Activated CD8-positive, alpha-beta memory T cell treated with anti-CD3 and anti-CD28 coated beads, Interleukin-2, amount 50 U/mL, for 1 hour (primary cell): ENCODE measurements around the gene WWC1.
"Not testable (repeated sequence)": the region's sequence is repeated elsewhere in the genome, so short reads cannot be mapped to it uniquely, and the experiment has no call there.

Source experiments
- DNase-seq: peaks from one replicate; pipeline ENCODE4 v3.0.0-alpha.2; 2020; ENCODE audit errors: extremely low read depth

WWC1 gene

DNA sequence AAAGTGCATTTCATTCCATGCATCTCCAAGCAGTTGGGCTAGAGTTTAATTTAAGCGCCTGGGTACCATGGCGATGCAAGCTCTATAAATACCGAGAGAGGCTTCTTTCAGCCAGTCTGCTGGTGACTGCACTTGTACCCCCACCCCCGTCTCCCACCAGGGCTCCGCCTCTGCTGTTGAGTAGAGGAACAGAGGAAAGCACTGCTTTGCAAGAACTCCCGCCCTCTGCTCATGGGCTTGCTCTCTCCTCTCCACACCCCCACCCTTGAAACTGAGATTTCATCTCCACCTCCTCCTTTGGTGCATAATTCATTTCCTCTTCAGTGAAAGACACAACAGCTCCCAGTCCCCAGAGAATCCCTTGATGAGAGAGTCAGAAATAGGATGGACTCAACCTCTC, 5.1 kb upstream of the WWC1 start:
- no peak for DNase-seq

DNA sequence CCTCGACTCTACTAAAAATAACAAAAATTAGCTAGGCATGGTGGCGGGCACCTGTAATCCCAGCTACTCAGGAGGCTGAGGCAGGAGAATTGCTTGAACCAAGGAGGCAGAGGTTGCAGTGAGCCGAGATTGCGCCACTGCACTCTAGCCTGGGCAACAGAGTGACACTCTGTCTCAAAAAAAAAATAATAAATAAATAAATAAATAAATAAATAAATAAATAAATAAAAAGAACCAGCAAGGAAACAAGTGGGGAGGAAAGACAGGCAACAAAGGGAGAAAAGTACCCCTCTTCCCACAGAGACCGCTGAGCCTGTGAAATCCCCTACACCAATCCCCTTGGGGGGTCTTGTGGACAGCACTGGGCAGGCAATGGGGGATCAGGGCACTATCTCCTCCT, 4.6 kb upstream of the WWC1 start:
- DNase-seq: not testable (repeated sequence)

DNA sequence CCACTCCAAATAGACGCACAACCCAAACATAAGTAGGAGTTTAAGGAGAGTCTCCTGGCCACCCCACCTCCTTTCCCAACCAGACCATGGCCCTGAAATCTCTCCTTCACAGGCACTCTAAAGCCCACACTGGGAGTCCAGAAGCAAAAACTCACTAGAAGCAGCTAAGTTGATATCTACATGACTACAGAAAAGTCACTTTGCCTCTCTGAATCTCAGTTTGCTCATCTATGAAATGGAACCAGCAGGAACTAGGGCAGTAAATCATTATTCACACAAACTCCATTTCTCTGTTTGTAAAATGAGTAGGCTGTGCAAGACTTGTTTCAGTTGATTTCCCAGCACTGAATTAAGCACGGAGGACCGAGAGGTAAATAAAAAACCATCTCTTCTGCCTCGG, 4.1 kb upstream of the WWC1 start:
- no peak for DNase-seq

DNA sequence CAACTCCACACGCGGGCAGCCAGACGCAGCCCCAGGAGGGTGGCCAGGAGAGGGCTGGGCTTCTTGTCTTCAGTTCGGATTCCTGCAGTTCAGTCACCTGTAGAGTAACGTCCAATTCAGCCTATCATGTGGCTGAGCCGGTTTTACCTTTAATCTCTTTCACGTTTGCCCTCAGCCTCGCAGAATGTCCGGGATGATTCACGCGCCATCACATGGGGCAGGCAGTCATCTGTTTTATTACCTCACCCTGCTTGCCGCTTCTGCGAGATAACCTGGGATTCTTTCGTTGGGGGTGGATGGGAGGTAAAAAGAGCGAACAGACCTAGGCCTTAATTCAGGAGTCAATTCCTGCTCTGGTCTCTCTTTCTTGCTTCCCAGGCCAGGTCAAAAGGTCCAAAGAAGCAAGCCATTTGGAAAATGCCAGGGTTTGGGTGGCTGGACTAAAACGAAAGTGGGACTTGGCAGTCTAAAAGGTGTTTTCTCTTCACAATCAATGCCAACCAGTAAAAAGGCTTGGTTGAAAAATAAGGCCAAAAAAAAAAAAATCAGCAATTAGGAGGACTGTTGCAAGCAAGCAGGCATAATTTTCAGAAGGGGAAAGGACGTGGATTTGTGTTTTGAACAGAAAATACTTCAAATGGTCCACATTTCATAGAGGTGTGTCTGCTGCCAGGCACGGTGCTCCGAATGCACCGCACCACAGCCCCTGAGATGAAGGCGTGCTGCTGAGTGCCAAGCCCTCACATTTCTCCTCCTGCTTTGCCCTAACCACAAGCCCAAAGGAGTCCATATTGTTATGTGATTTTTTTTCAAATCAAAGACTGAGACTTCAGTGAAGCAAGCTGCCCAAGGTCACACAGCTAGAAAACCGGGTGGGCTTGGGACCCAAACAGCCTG, 2.8 kb upstream of the WWC1 start:
- no peak for DNase-seq

DNA sequence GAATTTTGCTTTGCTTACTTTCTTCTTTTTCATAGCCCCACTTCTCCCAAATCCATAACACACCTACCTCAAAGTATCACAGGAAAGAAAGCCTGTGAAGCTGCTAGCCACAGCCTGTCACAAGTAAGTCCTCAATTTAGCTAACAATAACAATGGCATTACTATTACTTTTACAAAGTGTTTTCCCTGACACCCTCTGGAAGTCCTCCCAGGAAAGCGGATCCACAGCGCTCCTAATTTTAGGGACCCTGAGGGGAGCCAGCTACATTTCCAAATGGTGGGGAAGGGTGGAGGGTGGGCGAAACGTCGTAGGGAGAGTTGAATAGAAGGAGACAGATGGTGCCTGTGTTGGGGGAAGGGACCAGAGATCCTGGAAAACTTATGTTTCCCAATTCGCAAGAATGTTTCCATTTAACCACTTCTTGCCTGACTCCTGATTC, 523 bp upstream of the WWC1 start:
- DNase-seq: no peak

DNA sequence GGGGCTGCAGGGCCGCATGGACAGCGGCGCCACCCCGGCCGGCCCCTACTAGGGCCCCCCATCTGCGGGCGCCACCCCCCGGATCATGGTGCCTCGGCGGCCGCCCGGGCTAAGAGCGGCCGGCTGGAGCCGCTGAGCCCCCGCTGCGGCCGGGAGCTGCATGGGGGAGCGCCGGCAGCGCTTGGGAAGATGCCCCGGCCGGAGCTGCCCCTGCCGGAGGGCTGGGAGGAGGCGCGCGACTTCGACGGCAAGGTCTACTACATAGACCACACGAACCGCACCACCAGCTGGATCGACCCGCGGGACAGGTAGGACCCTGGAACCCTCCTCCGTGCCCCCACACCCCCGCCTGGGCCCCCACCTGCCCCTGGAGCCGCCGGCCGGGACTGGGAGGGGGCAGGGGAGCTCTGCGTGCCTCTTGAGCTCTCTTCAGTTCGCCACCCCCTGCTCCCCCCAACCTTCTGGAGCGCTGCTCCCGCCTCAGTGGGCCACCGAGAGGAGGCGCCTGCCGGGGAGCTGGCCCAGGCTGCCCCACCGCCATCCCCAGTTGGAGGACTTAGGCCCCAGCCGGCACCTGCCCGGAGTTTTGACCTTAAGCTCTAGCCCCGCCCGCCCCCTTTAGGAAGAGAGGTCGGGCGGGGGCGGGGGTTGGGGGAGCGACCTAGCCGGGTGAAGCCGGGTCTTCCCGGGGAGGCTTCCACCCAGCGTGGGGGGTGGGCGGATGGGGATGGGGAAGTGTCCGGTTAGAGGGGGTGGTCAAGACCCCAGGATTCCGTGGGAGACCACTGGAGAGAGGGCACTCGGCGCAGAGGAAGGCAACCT, 730 bp downstream of the WWC1 start:
- no peak for DNase-seq

DNA sequence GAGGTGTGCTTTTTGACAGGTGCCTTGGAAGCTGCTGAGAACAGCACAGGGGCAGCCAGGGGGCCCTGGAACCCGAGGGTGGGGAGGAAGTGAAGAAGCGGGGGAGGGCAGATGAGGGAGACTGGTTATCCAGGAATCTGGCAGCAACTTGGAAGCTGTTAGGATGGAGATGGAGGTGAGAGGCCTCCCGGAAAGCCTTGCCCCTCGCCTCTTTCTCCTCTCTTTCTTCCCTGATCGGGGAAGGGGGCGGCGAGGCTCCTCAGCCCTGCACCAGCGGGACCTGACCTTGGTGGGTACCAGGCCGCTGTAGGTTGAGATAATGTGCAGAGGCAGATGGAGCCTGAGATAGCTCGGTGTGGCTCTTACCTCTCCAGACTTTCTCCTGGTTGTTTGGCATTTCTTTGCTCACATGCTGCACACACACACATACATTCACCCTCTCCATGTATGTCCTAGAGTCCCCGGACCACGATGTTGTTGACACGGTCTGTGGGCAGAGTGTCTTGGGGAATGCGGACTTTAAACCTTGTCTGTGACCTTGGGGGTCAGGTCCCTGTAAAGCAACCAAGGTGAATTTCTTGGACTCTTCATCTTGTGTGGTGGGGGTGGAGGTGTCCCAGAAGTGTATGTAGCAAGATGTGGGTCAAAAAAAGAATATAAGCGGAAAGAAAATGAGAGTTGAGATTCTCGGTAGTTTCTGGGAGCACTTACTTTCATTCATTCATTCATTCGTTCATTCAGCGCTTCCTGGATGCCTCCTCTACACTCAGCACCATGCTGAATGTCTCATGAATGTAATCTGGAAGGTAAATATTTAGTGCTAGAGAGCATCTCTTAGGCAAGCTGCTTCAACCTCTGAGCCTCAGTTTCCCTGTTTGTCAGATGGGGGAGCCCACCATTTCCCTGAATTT, 1.6 kb downstream of the WWC1 start:
- DNase-seq: no peak

DNA sequence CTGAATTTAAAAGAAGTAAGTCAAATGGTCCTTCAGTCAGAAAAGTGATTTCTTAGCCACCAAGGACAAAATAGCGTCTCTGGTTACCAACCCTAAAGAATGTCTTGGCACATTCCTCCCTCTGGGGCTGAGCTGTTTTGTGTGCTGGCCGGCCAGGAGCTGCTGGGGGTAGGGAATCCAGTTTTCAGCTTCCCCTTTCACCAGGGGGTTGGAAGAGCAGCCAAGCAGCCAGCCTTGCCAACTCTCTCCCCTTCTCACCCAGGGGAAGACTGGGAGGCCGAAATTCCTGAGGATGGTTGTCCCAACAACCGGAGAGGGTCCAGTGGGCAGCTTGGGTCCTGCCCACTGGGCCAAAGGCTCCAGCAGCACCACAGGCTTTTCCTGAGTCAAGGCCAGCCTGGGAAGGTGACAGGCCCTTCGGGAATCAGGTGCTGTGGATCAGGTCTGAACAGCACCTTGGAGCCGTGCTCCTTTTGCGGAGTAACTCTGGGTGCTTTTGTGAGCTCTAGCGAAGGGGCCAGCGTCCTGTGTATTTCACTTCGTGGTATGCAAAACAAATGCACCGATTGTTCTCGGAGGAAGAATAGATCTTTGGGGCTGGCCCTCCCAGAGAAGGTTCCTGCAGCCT, 4.2 kb downstream of the WWC1 start:
- no peak for DNase-seq

DNA sequence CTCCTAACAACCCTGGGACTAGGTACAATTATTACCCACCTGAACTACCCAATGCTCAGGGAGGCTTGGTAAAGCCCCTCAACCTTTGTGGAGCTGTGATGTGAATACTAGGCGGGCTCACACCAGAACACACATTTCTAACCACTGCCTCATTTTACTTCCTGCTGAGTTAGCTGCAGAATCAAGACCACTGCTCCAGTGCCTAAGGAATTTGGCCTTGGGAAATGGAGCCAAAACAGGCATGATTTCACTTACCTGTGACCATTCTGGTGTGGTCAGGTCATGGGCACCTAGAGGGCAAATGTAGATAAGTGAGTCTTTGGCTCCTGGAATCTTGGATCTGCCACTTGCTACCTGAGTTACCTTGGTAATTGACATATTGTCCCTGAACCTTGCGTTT, 5.2 kb downstream of the WWC1 start:
- no peak for DNase-seq

DNA sequence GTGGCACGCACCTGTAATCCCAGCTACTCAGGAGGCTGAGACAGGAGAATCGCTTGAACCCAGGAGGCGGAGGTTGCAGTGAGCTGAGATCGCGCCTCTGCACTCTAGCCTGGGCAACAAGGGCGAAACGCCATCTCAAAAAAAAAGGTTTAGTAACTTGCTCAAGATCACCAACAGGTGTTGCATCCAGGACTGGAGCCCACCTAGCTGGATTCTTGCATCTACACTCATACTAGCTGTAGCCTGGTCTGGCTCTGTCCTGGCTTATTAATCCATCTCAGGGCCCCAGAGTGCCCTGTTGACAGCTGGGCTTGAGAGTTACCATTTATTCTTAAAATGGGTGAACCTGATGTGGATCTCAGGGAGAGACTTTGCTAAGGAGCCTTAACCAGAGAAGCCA, 7.5 kb downstream of the WWC1 start:
- DNase-seq: no peak

DNA sequence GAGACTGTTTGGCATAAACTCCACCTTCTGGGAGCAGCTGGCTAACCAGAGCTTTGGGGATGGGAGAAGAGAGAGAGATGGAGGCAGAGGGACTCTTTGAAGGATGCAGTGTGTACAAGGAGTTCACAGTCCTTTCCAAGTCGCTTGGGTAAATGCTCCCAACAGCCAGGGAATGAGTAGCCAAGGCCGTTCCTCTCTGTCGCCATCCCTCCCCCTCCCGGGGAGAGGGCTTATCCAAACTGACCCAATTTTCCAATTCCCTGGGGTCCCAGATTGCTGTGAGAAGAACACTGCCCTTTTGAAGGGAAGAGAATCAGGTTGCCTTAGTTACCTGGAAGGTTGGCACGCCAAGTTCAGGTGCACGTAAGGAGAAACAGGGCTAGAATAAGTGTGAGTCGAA, 7.9 kb downstream of the WWC1 start:
- no peak for DNase-seq

DNA sequence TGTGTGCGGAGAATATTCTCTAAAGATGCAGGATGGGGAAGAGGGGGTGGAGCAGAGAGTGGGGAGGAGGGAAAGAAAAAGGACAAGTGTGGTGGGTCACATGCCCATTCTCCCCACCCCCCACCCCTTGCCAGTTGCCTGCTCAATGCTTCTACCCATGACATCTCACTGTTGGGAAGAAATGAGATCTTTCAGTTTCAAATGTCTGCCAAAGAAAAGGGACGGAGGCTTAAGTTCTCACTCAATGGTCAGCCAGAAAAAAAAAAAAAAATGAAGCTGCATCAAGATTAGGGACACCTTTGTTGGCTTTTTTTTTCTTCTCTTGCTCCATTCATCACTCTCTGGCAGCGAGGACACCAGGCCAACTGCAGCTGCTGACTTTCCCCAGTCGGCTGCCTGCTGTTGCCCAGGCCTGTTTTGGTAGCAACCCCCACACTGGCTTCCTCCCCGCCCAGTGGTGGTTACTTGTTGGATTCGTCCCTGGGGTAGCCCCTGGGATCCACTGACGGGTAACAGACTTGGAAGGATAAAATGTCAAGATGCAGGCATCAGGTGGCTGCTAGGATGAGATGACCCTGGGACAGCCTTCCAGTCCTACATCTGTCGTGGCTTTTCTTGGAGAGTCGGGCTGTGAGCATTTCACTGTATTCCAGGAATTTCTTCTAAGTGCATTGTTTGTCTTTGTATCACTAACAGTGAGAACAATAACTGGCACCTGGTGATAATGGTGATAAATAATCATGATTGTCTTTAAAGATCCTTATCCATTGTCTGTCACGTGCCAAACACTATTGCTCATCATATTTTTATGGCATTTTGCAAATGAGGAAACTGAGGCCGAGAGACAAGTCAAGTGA, 9.1 kb downstream of the WWC1 start:
- no peak for DNase-seq

DNA sequence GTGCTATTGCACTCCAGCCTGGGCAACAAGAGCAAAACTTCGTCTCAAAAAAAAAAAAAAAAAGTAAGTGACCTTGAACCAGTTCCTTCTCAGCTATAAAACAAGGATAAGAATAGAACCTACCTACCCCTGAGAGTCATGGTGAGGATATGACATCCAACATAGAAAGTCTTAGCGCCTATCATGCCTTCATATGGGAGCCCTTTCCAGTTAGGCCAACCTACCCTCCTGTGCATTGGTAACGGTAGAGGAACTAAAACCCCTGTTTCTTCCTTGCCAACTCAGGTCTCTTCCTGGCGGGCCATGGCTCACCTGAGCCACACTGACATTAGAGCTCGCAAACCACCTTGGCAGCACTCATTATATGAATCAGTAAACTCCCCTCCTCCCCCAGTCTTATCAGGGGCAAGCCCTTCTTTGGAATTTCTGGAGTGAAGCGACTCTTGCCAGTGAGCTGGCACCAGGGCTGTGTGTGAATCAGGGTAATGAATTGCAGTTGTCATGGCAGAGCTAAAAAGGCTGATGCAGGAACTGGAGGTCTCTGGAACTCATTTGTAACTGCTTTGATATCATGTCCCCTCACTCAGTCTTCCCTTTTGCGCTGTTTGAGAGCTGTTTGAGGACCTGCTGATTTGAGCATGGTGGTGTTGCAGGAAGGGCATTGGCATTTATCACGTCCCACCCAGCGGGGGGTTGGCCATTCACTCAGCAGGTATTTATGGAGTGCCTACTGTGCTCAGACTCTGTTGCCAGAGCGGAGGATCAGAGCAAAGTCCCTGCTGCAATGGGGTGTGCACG, 10.3 kb downstream of the WWC1 start:
- DNase-seq: no peak

DNA sequence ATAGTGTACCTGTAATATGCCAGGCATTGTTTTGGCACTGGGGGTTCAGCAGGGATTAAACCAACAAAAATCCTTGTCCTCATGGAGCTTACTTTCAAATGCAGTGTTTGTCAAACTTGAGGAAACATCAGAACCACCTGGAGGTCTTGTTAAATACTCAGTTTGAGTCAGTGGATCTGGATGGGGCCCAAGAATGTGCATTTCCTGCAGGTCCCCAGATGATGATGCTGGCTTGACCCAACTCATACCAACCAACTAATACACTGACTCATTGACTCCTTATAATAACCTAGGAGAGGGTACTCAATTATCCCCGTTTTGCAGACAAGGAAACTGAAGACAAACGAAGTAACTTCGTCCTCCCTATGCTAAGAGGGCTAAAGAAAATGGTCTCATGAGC, 11.3 kb downstream of the WWC1 start:
- DNase-seq: no peak

DNA sequence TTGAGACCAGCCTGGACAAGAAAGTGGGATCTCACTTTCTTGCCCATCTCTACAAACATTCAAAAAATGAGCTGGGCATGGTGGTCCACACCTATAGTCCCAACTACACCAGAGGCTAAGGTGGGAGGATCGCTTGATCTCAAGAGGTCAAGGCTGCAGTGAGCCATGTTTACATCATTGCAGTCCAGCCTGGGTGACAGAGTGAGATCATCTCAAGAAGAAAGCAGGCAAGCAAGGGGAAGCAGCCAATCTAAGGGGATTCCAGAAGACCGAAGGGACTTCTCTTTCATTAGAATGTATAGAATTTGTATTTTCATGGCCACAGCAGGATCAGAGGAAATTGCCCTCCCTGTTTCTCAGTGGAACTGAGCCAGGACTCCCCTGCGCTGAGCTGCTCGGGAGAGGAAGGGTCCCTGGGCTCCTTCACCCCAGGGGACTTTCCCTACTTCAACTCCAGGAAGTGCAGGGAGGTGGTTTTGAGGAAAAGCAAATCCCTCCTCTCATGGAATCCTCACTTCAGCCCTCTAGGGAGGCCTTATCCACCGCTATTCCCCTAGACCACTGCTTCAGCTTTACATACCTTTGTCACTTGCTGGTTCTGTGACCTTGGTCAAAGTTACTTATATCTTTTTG, 12.1 kb downstream of the WWC1 start:
- no peak for DNase-seq

DNA sequence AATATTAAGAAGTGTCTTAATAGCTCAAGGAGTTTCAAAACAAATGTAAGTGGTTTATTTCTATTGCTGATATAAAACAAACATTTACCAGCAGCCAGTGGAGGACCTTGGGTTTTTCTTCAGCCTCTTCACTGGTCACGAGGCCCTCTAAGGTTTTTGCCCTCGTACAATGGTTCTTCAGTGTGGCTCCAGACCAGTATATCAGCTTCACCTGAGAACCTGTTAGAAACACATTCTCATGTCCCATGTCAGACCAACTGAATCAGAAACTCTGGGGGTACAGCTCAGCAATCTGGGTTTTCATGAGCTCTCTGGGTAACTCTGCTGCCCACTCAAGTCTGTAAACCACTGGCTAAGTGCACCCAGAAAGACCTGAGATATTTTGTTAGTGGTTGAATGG, 12.9 kb downstream of the WWC1 start:
- no peak for DNase-seq

DNA sequence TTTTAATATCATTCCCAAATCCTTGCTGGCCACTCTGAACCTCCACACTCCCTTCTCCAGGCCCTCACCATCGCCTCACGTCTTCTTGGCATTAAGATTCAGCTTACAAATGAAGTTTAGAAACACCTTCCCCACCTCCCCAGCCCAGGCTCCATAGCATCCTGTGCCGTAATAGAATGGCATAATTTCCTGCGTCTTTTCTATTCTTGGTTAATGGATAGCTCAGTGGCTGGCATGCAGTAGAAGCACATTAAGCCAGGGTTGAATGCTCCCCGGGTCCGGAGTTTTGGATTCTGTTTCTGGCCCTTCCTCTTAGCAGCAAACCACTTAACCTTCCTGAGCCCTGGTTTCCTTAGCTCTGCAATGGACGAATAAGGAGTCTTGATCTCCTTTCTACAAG, 13.8 kb downstream of the WWC1 start:
- DNase-seq: no peak

DNA sequence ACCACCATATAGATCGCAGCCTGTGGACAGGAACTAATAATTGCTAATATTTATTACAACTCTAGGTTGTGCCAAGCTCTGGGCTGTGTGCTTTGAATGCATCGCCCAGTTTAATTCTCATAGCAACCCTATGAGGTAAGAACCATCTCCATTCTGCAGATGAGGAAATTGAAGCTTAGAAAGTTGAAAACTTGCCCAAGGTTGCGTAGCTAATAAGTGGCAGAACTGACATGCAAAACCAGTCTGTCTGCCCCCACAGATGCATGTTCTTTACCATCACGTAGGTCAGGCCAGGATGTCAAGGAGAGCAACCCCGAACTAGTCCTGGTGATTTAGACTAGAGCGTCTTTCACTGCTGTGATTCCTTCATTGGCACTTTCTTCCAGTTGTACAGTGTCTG, 15.6 kb downstream of the WWC1 start:
- no peak for DNase-seq

DNA sequence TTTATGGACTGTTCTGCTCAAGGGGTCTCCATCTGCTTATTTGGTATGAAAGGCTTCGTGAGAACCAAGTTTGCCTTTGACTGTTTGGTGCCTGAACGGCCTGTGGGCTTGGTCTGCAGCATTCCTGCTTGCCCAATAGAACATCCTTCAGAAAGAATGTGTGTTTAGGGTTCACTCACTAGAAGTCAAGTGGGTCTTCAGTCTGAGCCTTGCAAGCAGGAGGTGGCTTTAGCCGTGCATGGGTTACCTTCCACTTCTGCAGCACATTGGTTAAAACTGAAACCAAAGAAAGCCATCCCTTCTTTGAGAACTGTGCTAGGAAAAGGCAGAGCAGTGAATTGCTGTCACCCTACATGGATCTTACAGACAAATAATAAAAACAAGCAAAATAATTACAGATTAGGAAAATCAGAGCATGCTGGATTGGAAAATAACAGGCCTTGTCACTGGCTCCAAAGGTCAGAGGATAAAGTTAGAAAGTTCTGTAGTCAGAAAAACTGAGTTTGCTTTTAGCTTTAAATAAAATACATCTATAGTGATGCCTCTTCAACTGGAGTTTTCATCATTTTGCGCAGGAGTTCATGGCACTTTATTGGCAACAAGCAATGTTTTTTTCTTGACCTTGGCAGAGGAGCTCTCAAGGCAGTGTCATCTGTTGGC, 16.6 kb downstream of the WWC1 start:
- DNase-seq: no peak
